Sigmoid colon (tissue), 3 donors: ENCODE results near the gene SEMA5B.

ENCODE experiments used
- CTCF ChIP-seq, 4 experiments: fragments of 450-650 bp in 3 of 4; fragments of 200-600 bp in 1 of 4; IDR thresholded peaks; one replicate each; pipeline ENCODE4 v1.5.1; 2016 to 2019; ENCODE audit warnings: antibody characterized with exemption in 4 of 4, mild to moderate bottlenecking in 3 of 4, moderate library complexity in 2 of 4
- POLR2A ChIP-seq, 2 donors: fragments of 450-650 bp; IDR thresholded peaks; one replicate each; pipeline ENCODE4 v1.6.1; 2016; ENCODE audit warnings: antibody characterized with exemption in 2 of 2, mild to moderate bottlenecking in 2 of 2, moderate library complexity in 2 of 2

- TF ChIP-seq POLR2A (IDR thresholded peaks at IDR 0.05) (no peak), CTCF (IDR thresholded peaks at IDR 0.05) (no peak)
These were observed 145.1 kb downstream of the SEMA5B start for GRCh38 chr3:122882361-122882947.
